Stimulated activated CD4-positive, alpha-beta T cell treated with anti-CD3 and anti-CD28 coated beads, Interleukin-12 subunit alpha, Interleukin-12 subunit beta, amount 100 ng/mL, for 48 hours (primary cell): Measurements from ENCODE around the gene ITGA3.
A peak's percentile ranks its signal among the peaks of the same experiment; 100 is the strongest.

Experiments used
- DNase-seq, 3 donors: peaks; one replicate each; pipeline ENCODE4 v3.0.0-alpha.2; 2020; ENCODE audit warnings: low read depth in 2 of 3, low spot score in 1 of 3

Gene ITGA3

DNA sequence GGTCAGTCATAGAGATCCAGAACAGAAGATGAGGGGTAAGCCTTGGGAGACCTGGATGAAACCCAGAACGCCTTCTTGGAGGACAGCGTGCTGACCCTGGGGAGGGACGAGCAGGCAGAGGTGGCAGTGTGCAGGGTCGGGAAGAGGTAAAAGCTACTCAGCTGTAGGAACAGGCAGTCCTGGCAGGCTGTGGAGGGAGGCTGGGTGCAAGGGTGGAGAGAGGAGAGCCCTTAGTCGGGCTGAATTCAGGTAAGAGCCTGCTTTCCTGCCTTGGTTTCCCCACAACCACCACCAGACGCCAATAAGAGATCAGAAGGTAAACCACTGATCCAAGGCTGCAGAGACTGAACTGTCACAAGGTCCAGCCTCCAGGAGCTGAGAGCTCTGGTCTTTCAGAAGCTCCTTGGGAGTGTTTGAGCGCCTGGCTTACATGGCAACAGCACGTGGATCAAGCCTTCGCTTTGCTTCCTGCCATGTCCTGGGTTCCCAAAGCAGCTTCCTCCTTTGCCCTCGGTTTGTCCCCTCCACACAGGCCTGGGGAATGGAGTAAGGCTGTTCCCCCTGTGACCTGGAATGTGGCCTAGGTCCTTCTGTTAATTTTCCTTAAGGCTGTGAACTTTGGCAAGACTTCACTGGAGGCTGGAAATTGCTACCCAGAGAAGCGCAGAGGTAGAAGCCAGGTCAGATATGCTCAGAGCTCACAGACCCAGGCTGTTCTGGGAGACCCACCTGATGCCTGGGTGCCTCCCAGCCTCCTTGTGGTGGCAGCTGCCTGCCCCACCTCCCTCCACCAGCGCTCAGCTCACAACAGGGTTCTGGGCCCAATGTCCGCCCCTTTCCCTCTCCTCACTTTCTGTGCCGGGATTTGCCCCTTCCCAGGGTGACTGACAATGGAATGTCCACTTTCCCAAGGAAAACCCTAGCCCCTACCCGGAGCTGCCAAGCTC, 35.3 kb downstream of the ITGA3 start:
- no peak for DNase-seq

DNA sequence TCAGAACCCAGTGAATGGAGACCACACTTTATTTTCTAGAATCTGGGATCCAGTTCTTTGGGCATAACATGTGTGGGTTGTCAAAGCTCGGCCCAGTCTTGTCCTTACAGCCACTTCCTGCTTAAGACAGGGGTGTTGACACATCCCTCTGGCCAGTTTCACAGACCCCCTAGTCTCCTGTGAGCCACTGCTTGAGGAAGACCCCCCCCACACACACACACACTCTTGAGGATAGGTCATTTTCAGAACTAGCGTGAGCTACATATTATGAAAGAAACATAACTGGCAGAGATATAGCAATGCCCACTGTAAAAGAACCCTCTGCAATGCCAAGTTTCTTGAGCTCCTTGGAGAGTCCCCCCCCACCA, 36.0 kb downstream of the ITGA3 start:
- DNase-seq = no peak

DNA sequence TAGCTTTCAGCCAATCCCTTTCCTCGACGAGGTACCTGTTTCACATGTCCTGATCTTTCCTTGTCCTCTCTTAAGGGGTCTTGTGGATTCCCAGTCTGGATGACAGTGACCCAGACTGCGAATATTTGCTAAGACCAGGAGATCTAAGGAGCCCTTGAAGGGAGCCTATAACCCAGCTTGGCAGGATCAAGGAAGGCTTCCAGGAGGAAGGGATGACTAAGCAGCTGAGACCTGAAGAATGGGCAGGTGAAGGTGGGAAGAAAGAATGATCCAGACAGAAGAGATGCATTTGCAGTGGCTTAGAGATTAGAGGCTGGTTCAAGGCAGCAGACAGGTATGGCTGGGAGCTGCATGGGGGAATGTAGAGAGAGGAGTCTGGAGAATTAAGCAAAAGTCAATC, 37.3 kb downstream of the ITGA3 start:
- DNase-seq = no peak

DNA sequence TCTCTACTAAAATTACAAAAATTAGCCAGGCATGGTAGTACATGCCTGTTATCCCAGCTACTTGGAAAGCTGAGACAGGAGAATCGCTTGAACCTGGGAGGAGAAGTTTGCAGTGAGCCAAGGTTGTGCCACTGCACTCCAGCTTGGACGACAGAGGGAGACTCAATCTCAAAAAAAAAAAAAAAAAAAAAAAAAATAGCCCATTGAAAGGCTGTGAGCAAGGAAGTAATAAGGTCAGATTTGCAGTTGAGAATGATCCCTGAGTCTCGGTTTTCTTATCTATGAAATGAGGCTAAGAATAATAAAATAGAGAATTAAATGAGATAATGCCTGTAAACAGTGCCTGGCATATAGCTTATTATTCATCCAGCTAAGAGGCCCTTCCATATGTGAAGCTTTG, 37.9 kb downstream of the ITGA3 start:
- no peak for DNase-seq

DNA sequence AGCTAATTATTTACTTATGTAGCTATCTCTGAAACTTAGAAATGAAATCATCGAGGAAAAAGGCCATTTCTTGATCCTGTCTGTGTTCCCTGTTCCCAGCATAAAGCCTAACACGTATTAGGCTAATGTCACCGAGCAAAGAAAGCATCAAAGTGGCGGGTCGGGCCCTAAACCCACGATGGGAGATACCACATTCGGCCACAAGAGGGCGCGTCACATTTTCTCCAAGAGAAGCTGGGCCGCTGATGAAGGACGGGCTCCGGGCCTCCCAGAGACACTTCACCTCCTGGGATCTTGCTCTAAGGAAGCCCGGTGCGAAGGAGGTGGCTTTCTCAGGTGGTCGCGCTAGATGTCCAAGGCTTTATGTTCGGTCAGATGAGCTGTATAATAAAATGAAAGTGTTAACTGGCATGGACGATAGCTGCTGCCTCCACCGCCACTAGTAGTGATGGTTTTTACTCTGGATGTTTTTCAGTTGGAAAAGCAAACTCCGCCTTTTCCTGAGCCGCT, 38.4 kb downstream of the ITGA3 start:
- peak; percentile 76 to 93 (median 87) for DNase-seq

DNA sequence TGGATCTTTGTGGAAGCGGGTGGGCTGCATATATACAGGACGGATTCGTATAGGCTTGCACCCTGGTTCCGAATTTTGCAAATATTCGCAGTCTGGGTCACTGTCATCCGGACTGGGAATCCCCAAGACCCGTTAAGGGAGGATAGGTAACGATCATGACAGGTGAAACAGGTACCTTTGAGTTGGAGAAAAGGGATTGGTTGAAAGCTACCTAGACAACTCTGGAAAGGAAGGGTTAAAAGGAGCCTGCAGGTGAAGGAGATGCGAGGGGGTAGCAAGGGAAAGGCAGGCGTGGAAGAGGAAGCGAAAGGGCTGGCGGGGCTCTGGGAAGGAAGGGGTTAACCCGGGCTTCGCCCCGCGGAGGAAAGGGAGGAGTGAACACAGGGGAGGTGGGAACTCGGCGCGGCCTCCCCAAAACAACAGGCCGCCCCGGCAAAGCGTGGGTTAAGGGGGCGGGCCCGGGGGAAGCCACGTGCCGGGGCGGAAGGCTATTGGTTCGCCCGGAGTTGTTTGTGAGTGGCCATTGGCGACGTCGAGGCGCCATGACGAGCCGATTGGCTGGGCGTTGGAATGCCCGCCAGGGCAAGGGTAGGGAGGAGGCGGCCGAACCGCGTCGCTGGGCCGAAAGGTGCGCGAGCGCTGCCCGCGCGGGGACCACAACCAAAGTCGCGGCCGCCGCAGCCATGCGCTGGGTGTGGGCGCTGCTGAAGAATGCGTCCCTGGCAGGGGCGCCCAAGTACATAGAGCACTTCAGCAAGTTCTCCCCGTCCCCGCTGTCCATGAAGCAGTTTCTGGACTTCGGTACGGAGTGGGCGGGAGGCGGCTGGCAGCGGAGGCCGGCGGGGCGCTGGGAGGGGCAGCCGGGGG, 39.1 kb downstream of the ITGA3 start, which contains the start of gene PDK2:
Gene PDK2 (plus strand): TSS at position 599 of the 867 bp plus-strand sequence. CDS start 85 bp downstream, at position 684.
- peak; percentile 90 to 94 (median 91) for DNase-seq

DNA sequence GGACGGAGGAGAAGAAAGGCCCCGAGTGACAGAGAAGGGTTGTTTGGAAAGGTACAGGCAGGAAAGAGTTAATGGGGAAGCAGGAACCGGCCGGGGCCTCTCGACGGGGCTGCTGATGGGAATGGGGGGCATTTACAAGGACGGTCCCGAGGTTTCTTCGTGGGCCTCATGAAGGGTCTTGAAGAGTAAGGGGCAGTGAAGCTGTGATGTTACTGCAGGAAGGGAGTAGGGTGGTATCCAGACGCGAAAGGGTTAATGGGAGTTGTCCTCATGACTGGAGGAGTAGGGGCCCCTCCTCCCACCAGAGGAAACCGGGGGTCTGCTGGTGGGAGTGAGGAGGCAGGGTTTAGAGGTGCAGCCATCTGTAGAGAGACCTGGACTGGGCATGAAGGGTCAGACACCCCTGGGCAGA, 39.7 kb downstream of the ITGA3 start:
- DNase-seq = no peak

DNA sequence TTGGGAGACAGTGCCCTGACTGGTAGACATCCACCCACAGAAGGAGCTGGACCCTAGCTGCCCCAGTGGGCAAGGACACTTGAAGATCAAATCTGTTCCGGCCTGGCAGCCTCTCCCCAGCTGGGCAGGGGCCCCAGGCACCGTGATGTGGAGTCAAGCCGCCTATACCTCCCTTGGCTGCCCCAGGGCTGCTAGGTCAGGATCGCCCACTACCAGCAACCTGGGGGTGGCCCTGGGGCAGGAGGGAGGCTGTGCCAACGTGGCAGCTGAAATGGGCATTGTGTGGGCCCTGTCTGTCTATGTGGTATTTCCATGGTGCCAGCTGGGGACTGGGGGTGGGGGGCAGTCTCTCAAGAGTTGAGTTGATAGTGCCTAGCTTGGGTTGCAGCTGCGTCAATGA, 40.2 kb downstream of the ITGA3 start:
- DNase-seq = no peak

DNA sequence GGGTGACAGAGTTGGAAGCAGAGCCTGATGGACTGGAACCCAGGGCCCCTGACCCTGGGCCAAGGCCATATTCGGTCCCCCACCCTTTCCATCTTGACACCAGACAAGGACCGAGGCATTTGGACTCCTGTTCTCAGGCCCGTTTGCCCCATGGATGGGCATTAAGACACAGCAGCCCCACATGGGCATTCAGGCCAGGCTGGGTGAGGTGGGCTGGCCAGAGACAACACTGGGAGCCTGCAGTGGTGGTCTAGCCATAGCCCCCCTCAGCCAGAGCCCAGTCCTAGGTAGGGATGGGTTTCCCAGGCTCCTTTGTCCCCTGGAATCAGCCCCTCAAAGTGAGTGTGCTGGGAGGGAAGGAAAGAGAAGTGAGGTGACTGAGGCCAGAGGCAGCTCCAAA, 40.8 kb downstream of the ITGA3 start:
- DNase-seq = no peak

DNA sequence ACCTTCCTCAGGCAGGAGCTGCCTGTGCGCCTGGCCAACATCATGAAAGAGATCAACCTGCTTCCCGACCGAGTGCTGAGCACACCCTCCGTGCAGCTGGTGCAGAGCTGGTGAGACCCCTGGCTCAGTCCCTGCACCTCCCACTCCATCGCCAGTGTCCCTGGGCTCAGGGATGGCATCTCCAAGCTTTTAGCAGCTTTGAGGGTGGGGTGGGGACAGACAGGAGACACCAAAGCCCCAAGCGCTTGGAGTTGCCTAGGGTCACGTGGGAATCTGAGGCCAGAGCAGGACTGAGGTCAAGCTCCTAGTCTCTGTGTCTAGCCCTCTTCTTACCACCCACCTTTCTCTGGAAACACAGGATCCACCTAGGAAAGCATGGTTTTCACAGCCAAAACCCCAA, 41.5 kb downstream of the ITGA3 start:
- no peak for DNase-seq

DNA sequence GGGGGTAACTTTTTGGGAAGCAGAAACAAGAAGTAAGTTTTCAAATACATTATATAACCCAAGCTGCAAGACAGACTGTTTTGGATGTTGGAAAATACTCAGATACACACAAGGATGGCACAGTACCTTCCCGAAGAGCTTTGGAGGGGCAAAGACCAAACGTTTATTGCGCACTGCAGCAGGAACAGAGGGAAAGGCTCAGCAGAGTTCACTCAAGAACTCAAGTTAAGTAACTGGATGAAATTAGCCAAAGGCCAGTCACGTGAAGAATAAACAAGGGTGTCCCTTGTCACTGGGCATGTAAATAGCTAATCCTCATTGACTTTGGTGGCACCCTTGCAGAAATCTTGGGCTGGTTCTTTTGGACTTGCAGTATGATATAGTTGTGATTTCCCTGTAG, 42.0 kb downstream of the ITGA3 start:
- DNase-seq = no peak

DNA sequence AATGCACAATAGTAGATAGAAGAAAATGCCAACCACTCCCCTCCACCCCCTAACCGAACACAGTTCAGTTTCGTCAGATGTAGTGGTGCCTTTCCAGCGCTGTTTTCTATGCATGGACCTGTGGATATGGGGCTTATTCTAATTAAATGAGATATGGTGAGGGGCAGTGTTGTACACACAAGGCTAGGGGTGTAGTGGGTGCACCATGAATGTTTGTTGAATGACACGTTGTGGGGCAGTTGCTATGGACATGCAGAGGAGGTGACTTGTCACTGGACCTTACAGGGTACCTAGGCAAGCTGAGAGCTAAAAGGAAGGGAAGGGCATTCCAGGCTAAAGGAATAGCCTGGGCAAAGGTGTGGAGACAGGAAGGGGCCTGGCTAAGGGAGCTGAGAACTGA, 42.7 kb downstream of the ITGA3 start:
- DNase-seq = no peak

DNA sequence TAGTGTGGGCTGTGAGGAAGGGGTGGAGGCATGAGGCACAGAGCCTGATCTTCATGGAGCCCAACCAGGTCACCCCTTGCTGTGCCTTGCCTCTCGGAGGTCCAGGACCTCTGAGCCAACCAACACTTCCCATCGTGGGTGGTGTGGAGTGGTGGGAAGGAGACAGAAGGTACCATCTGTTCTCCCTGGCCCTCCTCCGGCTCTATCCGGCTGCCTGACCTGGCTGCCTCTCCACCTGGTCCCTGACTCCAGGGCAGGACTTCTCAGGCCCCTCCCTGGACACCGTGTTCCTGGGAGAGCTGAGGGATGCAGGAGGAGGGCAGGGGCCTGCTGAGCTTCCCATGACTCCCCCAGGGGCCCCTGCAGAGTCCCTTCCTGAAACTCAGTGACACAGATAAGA, 43.1 kb downstream of the ITGA3 start:
- DNase-seq = no peak

DNA sequence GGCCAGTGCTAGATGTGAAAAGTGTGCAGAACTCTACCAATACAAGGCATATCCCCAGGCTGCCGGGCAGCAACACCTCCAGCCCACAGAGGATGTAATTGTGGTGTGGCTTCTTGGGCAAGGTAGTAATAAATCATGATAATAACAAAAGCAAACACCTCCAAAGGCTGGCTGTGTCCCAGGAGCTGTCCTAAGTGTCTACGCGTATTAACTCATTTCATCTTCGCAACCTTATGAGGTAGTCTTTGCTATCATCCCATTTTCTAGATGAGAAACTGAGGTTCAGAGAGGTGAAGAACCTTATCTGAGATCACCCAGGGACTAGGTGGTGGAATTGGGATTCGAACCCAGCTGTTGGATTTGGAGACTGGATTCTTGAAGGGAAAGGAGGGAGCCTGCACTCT, 44.6 kb downstream of the ITGA3 start:
- DNase-seq = no peak

DNA sequence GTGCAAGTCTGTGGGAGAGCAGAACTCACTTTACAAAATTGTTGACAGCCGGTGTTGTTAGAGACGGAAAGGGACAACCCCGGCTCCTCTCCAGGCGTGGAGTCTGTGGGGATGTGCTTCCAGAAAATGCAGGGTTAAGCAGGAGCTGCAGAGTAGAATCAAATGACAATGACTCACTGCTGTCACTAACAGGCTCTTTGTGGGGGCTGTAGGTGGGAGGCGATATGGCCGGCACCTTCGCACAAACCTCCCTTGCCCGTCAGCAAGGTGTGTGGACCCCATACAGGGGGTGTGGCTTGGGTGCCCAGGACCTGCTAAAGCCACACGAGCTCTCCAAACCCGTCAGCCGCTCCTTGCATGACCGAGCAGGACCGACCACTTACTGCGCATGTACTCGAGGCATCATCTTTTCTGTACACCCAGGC, 45.0 kb downstream of the ITGA3 start:
- DNase-seq = no peak

DNA sequence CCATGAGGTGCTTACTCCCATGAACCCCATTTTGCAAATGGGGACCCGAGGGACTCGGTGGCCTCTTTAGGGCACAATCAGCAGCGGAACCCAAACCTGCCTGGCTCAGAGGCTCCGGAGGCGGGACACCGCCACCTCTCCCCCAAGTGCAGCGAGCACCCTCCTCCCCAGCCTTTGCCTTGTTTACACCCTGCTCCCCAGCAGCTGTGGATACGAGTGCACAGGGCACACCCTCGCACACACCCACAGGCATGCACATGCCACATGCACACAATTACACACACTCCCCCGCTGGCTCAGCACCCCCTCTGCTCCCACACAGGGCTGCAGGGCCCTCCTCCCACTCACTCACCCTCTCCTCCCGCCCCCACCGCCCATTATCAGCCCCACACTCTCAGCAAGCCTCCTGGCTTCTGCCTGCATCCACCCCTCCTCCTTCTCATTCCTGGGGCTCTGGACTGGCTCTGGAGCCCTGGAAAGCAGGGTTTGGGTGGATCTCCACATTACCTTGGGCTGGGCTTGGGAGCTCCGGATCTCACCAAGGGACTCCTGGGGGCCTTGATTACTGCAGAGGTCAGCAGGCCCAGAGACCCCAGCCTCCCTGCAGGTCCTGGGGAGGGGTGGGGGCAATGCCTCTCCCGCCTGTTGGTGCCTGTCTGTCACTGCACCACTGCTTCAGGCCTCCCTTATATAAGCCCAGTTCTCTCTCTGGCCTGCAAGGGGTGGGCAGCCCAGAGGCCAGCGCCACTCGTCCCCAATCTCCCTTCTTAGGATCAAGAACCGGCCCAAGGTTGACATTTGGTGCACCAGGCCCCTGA, 45.6 kb downstream of the ITGA3 start:
- DNase-seq = no peak

DNA sequence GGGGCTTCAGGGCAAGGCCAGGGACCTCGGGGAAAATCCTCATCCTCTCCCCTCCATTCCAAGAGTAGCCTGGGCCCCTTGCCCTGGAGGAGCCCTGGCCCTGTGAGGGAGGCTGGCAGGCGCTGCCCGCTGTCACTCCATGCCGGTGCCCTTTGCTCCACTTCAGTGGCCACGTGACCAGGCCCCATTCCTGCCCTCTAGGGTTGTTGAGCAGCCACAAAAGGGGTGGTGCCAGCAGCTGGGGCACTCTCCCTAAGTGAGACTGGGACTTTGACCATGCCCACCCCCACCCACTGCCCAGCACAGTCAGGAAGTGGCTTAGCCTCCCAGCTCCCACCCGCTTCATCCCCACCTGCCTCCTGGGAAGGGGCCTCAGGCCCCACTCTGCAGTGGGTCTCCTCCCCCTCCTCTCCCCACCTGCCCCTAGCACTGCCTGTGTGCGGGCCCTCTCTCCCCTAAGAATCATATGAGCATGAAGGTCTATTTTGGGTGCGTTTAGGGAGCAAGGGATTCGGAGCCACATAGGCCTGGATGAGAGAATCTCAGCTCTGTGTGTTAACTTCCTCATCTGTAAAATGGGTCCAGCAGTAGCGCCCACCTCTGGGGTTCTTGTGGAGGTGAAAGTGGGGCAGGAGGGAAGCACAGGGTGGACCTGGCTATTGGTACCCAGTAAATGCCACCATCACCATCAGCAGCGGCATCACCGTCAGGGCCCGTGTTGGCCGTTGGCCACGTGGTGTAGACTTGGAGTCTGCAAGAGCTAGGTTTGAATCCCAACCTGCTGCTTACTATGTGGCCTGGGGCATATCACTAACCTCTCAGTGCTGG, 46.5 kb downstream of the ITGA3 start:
- DNase-seq = no peak

DNA sequence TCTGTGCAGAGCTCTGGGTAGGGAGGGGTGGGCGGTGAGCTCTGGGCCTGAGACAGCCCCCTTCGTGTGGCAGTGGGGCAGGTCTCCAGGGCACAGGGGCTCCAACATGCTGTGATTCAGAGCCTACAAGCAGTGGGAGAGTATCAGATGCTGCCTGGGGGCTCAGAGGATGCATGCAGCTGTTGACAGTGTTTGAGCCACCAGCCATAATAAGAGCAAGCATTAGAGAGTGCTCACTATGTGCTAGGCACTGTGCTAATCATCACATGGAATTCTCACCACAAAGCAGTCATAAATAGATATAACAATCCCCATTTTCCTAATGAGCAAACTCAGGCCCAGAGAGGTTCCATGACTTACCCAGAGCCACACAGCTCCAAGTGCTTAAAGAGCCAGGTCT, 47.3 kb downstream of the ITGA3 start:
- no peak for DNase-seq

DNA sequence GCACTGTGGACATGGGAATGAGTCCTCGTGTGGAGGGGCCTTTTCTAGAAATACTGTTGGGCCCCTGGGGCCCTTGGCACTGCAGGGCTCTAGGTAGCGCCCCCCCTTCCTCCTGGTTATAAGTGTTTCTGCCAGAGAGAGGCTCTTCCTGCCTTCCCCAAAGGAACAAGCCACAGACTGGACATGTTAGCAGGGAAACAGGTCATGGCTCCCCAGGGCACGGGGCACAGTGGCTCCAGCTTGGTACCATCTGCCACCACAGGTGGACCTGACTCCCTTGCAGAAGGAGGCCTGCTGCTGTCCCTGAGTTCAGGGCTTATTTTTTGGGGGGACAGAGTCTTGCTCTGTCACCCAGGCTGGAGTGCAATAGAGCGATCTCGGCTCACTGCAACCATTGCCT, 48.0 kb downstream of the ITGA3 start:
- DNase-seq = no peak

DNA sequence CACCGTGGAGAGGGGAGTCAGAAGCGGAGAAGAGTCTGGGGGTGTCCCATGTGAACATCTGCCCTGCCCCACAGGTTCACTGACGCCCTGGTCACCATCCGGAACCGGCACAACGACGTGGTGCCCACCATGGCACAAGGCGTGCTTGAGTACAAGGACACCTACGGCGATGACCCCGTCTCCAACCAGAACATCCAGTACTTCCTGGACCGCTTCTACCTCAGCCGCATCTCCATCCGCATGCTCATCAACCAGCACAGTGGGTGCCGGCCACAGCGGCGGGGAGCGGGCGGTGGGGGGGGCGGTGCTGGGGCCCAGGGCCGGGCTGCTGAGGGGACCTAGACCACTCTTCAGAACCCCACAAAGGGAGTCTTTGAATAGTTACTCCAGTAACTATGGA, 49.9 kb downstream of the ITGA3 start:
- DNase-seq = no peak
